H9 (cell line): ENCODE data around the gene ASPA. TPM values are rescaled to one million over a fixed set of nuclear protein-coding genes. Genes with fewer than 3 reads are reported as not detected.

Experiments
- DNase-seq: peaks from one replicate; pipeline ENCODE4 v3.0.0-alpha.2; 2017
- H2AFZ ChIP-seq: one replicate; pipeline ENCODE4 v1.6.1; 2013; ENCODE audit warnings: mild to moderate bottlenecking, low read length, control low read depth, moderate library complexity
- H2AK5ac ChIP-seq: 2 replicates; pipeline ENCODE4 v1.6.1; 2013; ENCODE audit warnings: low read length, control low read depth, mixed read lengths; ENCODE audit not compliant: insufficient read length
- H2BK120ac ChIP-seq: one replicate; pipeline ENCODE4 v1.6.1; 2013; ENCODE audit warnings: low read depth, mild to moderate bottlenecking, low read length, control low read depth, inconsistent platforms; ENCODE audit not compliant: poor library complexity, severe bottlenecking
- H2BK12ac ChIP-seq: 2 replicates; pipeline ENCODE4 v1.6.1; 2013; ENCODE audit warnings: low read length, control low read depth, mixed read lengths, low read depth; ENCODE audit not compliant: insufficient read length
- H2BK15ac ChIP-seq: 2 replicates; pipeline ENCODE4 v1.6.1; 2013; ENCODE audit warnings: low read depth, low read length, control low read depth
- H2BK20ac ChIP-seq: one replicate; pipeline ENCODE4 v1.6.1; 2013; ENCODE audit warnings: low read depth, mild to moderate bottlenecking, low read length, control low read depth, inconsistent platforms; ENCODE audit not compliant: poor library complexity, severe bottlenecking
- H2BK5ac ChIP-seq: 2 replicates; pipeline ENCODE4 v1.6.1; 2013; ENCODE audit warnings: low read length, control low read depth, mixed read lengths; ENCODE audit not compliant: insufficient read length
- H3K14ac ChIP-seq: 2 replicates; pipeline ENCODE4 v1.6.1; 2013; ENCODE audit warnings: low read length, control low read depth; ENCODE audit not compliant: insufficient read depth
- H3K18ac ChIP-seq: 2 replicates; pipeline ENCODE4 v1.6.1; 2013; ENCODE audit warnings: low read depth, mild to moderate bottlenecking, mixed read lengths, low read length, control low read depth; ENCODE audit not compliant: insufficient read length
- H3K23ac ChIP-seq: 2 replicates; pipeline ENCODE4 v1.6.1; 2013; ENCODE audit warnings: low read length, control low read depth, mixed read lengths, low read depth; ENCODE audit not compliant: insufficient read length
- H3K23me2 ChIP-seq: 2 replicates; pipeline ENCODE4 v1.6.1; 2013; ENCODE audit warnings: low read depth, mild to moderate bottlenecking, mixed read lengths, low read length, control low read depth; ENCODE audit not compliant: insufficient read length, poor library complexity, severe bottlenecking
- H3K27ac ChIP-seq: 2 replicates; pipeline ENCODE4 v1.5.1; 2013; ENCODE audit warnings: low read length, control low read depth, mixed read lengths, low read depth; ENCODE audit not compliant: insufficient read length
- H3K27me3 ChIP-seq: 2 replicates; pipeline ENCODE4 v1.6.1; 2013; ENCODE audit warnings: low read length, control low read depth, inconsistent platforms; ENCODE audit not compliant: insufficient read depth
- H3K4ac ChIP-seq: 2 replicates; pipeline ENCODE4 v1.6.1; 2013; ENCODE audit warnings: low read depth, mild to moderate bottlenecking, control low read depth, inconsistent platforms, low read length, moderate library complexity
- H3K4me1 ChIP-seq: 2 replicates; pipeline ENCODE4 v1.6.1; 2013; ENCODE audit warnings: low read length, control low read depth, inconsistent platforms; ENCODE audit not compliant: insufficient read depth
- H3K4me2 ChIP-seq: 2 replicates; pipeline ENCODE4 v1.6.1; 2013; ENCODE audit warnings: low read length, control low read depth, mixed read lengths; ENCODE audit not compliant: insufficient read length, insufficient read depth
- H3K56ac ChIP-seq: 2 replicates; pipeline ENCODE4 v1.6.1; 2013; ENCODE audit warnings: low read depth, mild to moderate bottlenecking, mixed read lengths, low read length, control low read depth; ENCODE audit not compliant: insufficient read length
- H3K79me1 ChIP-seq: 2 replicates; pipeline ENCODE4 v1.6.1; 2013; ENCODE audit warnings: low read depth, mild to moderate bottlenecking, moderate library complexity, low read length, control low read depth, inconsistent platforms; ENCODE audit not compliant: insufficient read depth, poor library complexity, severe bottlenecking
- H3K79me2 ChIP-seq: 2 replicates; pipeline ENCODE4 v1.6.1; 2013; ENCODE audit warnings: low read length, control low read depth, inconsistent platforms; ENCODE audit not compliant: insufficient read depth
- H3K9ac ChIP-seq: 2 replicates; pipeline ENCODE4 v1.6.1; 2013; ENCODE audit warnings: low read length, control low read depth, mixed read lengths; ENCODE audit not compliant: insufficient read length; ENCODE audit errors: extremely low read depth
- H3K9me3 ChIP-seq: one replicate; pipeline ENCODE4 v1.6.1; 2013; ENCODE audit warnings: low read depth, low read length, inconsistent platforms; ENCODE audit not compliant: control insufficient read depth
- H3T11ph ChIP-seq: one replicate; pipeline ENCODE4 v1.6.1; 2013; ENCODE audit warnings: mild to moderate bottlenecking, low read length, control low read depth, inconsistent platforms
- H4K20me1 ChIP-seq: one replicate; pipeline ENCODE4 v1.6.1; 2013; ENCODE audit not compliant: control insufficient read depth, insufficient read length, insufficient read depth
- H4K5ac ChIP-seq: 2 replicates; pipeline ENCODE4 v1.6.1; 2013; ENCODE audit warnings: low read depth, mild to moderate bottlenecking, mixed read lengths, low read length, control low read depth; ENCODE audit not compliant: insufficient read length
- H4K8ac ChIP-seq: replicated peaks from 2 replicates; pipeline ENCODE4 v1.6.1; 2013; ENCODE audit warnings: low read length, control low read depth, mixed read lengths, low read depth; ENCODE audit not compliant: insufficient read length
- H4K91ac ChIP-seq: 2 replicates; pipeline ENCODE4 v1.6.1; 2013; ENCODE audit warnings: low read depth, mild to moderate bottlenecking, moderate library complexity, mixed read lengths, low read length, control low read depth; ENCODE audit not compliant: insufficient read length
- H3K27ac Mint-ChIP-seq, 3 experiments: 2 replicates in 2 of 3; 3 replicates in 1 of 3; pipeline ENCODE4 v1.8.0; 2020 to 2021; ENCODE audit warnings: mixed read lengths in 3 of 3, mild to moderate bottlenecking in 1 of 3, moderate library complexity in 1 of 3
- H3K27me3 Mint-ChIP-seq: 2 replicates; pipeline ENCODE4 v1.8.0; 2021; ENCODE audit warnings: low read depth, mild to moderate bottlenecking, moderate library complexity, mixed read lengths
- H3K36me3 Mint-ChIP-seq, 3 experiments: 2 replicates in 2 of 3; 3 replicates in 1 of 3; pipeline ENCODE4 v1.8.0; 2020 to 2021; ENCODE audit warnings: low read depth in 3 of 3, mixed read lengths in 3 of 3; ENCODE audit not compliant: insufficient read depth in 1 of 3
- H3K4me1 Mint-ChIP-seq, 2 experiments: 2 replicates each; pipeline ENCODE4 v1.8.0; 2020; ENCODE audit warnings: mixed read lengths in 2 of 2
- H3K4me3 Mint-ChIP-seq, 2 experiments: 2 replicates in 1 of 2; 3 replicates in 1 of 2; pipeline ENCODE4 v1.8.0; 2020 to 2021; ENCODE audit warnings: mild to moderate bottlenecking in 2 of 2, mixed read lengths in 2 of 2, moderate library complexity in 1 of 2
- H3K9me3 Mint-ChIP-seq, 2 experiments: 2 replicates in 1 of 2; 3 replicates in 1 of 2; pipeline ENCODE4 v1.8.0; 2020; ENCODE audit warnings: mild to moderate bottlenecking in 2 of 2, mixed read lengths in 2 of 2, moderate library complexity in 1 of 2
- CTCF ChIP-seq: fragments of 200-600 bp; sonication (generic); conservative IDR thresholded peaks from 3 replicates; pipeline ENCODE4 v1.8.0; 2021; ENCODE audit warnings: antibody characterized with exemption, mild to moderate bottlenecking
- WGBS: extraction: QIAGEN DNeasy Blood & Tissue Kit; methylation state at CpG from one replicate; pipeline ENCODE4 v1.1.7; 2013; ENCODE audit warnings: missing lambda C conversion rate, low lambda C conversion rate, mixed read lengths; ENCODE audit not compliant: insufficient read length; ENCODE audit errors: extremely low coverage; 5-methylcytosine and 5-hydroxymethylcytosine counted together
- total RNA-seq: library from RNA; stranded (reverse); gene quantifications from 2 replicates; pipeline ENCODE4 v1.2.1, GENCODE V29; 2021

Gene ASPA
- total RNA-seq, 1 experiment from 2014 or later: not detected

DNA sequence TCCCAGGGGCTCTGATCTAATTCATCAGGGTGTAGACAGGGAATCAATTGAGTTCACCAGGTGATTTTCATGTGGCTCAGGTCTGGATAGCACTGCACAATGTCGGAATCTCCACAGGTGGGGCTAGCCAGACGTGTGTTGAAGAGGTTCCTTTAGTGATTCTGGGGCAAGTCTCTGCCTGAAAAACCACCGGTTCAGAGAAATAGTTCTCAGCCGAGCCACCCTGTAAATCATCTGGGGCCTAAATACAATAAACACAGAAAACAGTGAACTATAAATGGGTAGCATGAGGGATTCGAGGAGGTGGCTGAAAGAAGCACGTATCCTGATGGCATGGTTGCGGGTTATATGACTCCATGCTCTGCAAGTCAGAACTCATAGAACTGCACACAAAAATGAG is 21.3 kb downstream of the ASPA start:
- Histone ChIP-seq H2BK20ac (no peak overlapping the region), H2BK120ac (no peak overlapping the region), H4K8ac (no peak overlapping the region), H3K18ac (no peak overlapping the region), H4K20me1 (no peaks in the 10 kb centered on the region), H4K5ac (no peak overlapping the region), H2BK5ac (no peak overlapping the region), H3K4ac (no peak overlapping the region), H2BK12ac (no peak overlapping the region), H3K79me1 (no peaks in the 10 kb centered on the region), H3T11ph (no peak overlapping the region), H3K23me2 (no peaks in the 10 kb centered on the region), H2AFZ (no peak overlapping the region), H3K4me2 (no peak overlapping the region), H3K9me3 (no peaks in the 10 kb centered on the region), H3K27me3 (no peaks in the 10 kb centered on the region), H2AK5ac (no peak overlapping the region), H3K4me1 (peaks cover 3% of the 10 kb centered on the region; the same call in 1 of the 2 replicates), H3K27ac (no peak overlapping the region), H3K79me2 (no peaks in the 10 kb centered on the region), H3K56ac (no peak overlapping the region), H2BK15ac (no peak overlapping the region), H3K14ac (no peak overlapping the region), H3K9ac (no peak overlapping the region), H3K23ac (no peak overlapping the region), H4K91ac (no peak overlapping the region)
- no peak overlapping the region for H3K4me3 Mint-ChIP-seq
- H3K36me3 Mint-ChIP-seq: peaks cover 2 to 12% (median 6%) of the 10 kb centered on the region in 3 experiments
- no peaks in the 10 kb centered on the region for H3K27me3 Mint-ChIP-seq
- H3K27ac Mint-ChIP-seq: peak overlapping the region in 1 of 3 experiments; percentile 20; a peak in 1 of 7 replicates
- no peak for DNase-seq
- H3K9me3 Mint-ChIP-seq: peaks cover 12 to 14% of the 10 kb centered on the region in 2 experiments
- WGBS: no CpG with 5 or more reads among the region's 7 CpGs
- H3K4me1 Mint-ChIP-seq: peaks cover 21% of the 10 kb centered on the region in 2 experiments
- TF ChIP-seq CTCF: no peak
